GM19099 (cell line): ENCODE measurements around the gene CADPS.

Source experiments
- POLR2A ChIP-seq: IDR thresholded peaks from 3 replicates; pipeline ENCODE4 v1.6.1; 2011; ENCODE audit warnings: low read depth; ENCODE audit not compliant: insufficient read length; ENCODE audit errors: extremely low read depth

The CADPS gene

DNA sequence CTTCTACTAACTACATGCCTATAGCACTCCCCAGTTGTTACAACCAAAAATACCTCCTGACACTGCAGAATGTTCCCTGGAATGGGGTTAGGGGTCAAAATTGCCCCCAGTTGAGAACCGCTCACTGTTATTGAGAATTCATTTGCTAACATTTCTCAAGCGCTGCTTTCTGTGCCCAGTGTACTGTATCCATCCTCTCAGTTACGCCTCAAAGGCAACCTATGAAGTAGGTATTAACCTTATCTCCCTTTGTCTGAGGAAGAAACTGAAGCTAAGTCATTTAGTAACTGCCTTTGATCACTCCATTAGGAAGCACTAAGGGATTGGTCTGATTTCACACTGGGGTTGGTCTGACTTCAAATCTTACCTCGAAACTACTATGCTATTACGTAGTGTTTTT is 70.1 kb downstream of the CADPS start:
- TF ChIP-seq POLR2A, result no peak

DNA sequence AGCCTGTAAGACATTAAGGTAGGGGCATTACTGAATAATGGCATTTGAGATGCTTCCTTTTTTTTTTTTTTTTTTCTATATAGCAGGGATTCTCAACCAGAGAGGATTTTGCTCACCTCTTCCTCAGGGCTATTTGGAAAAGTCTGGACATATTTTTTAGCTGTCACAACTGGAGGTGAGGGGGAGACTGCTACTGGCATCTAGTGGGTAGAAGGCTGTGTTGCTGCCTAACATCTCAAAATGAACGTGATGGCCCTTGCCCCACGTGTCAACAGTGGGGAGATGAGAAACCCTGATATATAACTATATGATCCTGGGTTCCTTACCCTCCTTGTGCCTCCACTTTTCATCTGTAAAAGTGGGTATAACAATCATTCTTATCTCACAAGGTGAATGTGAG is 71.9 kb downstream of the CADPS start:
- no peak for TF ChIP-seq POLR2A

DNA sequence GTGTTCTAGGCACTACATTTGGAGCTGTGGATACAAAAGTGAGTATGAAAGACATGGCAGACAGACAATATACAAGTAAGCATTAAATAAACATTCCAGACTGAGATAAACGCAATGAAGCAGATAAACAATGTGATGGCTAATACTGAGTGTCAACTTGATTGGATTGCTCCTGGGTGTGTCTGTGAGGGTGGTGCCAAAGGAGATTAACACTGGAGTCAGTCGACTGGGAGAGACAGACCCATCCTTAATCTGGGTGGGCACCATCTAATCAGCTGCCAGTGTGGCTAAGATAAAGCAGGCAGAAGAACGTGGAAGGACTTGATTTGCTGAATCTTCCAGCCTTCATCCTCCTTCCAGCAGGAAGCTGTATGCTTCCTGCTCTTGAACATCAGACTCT is 77.2 kb downstream of the CADPS start:
- no peak for TF ChIP-seq POLR2A

DNA sequence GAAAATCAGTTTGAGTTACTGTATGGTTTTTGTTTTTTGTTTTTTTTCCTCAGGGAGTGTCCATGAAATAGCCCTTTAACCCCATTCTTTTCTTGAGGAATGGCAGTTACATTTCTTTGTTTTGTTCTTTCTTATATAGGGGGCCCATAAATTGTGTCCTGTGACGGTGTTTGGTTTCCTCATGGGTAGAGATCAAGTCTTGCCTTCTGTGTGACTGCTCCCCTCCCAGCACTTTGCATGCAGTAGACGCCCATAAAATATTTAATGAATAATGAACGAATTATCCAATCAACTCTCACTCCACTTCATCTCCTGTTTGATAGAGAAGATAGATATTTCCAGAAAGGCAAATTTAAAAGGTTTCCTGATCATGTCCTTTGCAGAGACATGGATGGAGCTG is 78.1 kb downstream of the CADPS start:
- no peak for TF ChIP-seq POLR2A

DNA sequence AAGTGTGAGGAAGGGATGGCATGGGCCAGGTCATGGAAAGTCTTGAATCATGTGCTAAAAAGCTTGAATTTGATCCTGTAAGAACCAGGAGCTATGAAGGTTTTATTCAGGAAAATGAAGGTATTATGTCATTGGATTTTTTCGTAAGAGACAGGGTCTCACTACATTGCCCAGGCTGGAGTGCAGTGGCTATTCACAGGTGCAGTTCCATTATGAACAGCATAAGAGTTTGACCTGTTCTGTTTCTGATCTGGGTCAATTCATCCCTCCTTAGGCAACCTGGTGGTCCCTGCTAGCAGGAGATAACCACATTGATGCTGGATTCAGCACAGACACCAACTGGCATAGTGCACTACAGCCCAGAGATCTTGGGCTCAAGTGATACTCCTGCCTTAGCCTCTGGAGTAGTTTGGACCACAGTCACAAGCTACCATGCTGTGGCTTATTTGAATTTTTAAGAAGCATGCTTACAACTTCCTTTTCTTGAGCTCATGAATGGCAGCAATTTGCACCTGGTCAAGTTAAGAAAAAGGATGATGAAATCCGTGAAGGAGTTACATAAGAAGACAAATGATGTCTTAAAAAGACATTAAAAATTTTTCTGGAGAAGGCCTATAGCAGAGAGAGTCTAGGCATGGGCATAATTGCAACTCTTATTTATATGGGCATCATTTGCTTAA is 79.1 kb downstream of the CADPS start:
- TF ChIP-seq POLR2A, result no peak

DNA sequence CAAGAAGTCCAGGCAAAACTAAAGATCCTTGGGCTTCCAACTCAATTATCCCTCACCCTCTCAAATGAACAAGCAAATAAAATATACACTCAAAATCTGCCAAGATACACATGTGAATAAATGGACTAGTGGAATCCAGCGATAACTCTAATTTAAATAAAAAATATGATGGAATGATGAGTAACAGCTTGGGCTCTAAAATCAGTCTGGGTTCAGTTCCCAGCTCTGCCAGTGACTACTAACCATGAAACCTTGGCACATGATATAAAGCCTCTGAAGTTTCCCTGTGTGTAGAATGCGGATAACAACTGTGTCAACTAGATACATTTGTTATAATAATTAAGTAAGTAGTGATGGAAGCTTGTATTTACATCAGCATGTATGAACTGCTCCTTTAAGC is 81.3 kb downstream of the CADPS start:
- no peak for TF ChIP-seq POLR2A

DNA sequence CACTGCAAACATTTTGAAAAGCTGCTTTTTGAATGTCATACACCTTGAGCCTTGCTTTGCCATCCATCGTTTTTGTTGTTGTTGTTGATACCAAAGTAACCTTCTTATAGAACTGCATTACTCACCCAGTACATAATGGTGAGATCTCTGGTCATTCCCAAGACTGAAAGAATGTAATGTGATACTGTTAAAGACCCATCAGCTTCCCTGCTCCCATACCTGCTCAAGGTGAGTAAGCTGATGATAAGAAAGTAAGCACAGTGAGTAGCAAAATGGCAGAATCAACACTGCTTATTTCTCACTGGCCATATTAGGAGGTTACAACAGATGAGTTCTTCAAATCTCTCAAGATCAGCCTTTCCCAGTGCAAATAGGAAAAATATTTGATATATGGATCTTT is 89.8 kb downstream of the CADPS start:
- TF ChIP-seq POLR2A, result no peak

DNA sequence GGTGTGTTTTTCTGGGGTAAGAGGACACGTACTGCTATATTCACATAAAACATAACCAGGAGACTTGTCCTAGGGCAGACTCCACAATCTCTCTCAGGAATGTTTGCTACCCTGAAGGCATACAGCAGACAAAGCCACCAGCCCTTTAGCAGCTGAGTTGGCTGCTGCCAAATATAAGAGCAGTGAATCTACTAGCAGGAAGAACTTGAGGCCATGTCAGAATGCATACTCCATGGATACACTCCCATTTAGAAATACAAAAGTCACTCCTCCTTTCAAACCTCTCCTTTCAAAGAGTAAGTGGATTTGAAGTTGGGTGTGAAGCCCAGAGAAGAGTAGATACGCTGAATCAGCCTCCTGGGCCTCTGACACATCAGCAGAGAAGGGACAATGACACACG is 94.1 kb downstream of the CADPS start:
- no peak for TF ChIP-seq POLR2A

DNA sequence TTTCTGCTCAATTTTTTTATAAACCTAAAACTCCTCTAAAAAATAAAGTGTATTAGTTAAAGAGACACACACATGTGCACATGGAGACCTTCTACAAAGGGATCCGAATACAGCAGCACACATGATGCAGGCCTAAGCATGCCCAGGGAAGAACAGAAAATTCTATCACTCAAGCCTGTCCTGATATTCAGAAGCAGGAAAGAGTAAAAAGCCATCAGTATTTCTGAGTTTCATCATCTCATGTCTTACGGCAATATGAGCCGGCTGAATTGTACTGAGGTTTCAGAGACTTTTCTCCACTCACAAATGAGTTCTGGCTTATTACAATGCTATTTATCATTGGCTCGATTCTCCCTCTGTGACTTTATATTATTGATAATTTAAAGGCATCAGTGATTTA is 97.5 kb downstream of the CADPS start:
- TF ChIP-seq POLR2A, result no peak

DNA sequence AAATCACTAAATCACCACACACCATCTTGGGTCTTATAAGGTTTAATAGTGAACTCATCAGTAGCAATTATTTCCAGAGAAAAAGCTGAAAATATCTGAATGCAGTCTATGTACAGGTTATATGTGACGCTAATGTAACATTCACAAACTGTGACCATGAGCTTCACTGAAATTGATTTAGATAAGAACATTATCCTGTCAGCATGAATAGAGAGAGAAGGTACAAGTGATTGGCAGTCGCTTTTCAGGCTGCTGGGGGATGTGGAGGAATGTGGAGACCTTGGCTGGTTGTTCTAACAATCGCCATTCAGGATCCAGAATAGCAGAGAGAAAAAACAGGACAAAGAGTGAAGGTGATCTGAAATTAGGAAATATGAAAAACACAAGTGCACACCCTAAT is 98.1 kb downstream of the CADPS start:
- TF ChIP-seq POLR2A, result no peak

DNA sequence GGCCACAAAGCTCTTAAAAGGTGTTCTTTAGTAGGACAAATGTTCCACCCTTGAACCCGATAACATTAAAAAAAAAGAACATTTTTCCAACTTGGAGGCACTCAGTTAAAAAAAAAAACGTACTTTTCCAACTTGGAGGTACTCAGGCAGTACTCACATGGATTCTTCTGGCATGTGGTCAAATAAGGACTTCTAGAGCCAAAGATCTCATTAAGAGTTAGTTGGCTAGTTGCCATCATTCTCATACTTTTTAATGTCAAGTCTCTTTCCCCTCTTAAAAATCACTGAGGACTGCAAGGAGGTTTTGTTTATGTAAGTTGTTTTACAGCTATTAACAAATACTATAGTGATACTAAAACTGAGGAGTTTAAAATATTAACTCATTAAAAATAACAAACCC is 101.0 kb downstream of the CADPS start:
- no peak for TF ChIP-seq POLR2A

DNA sequence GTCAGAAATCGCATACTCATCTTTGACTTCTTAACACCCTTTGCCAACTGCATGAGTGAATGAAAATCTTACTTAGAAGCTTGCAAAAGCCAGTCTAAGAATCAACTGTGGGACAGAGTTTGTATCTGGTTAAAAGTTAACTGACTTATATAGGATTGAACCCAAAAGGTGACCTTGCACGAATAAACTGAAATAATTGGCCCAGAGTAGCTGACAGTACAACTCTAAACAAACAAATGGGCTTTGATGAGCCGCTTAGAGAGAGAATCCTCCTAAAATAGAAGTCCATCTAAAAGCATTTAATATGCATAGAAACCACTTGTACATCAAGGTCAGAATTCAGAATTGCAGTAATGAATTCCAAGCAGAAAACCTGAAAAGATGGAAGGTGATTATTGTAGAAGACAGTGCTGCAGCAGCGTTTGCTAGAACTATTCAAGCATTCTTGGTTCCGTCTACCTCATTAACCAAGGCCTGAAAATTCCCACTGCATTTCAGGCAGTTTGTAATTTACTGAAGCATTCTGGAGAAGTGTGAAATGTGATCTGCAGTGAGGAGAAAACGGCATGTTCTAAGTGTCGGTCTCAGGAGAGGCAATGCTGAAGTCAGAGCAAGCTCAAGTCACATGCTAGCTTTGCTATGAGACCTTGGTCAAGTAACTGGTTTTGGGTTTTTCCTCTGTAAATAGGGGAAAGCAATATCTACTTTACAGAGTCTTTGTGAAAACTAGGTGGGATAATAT is 103.7 kb downstream of the CADPS start:
- TF ChIP-seq POLR2A, result no peak

DNA sequence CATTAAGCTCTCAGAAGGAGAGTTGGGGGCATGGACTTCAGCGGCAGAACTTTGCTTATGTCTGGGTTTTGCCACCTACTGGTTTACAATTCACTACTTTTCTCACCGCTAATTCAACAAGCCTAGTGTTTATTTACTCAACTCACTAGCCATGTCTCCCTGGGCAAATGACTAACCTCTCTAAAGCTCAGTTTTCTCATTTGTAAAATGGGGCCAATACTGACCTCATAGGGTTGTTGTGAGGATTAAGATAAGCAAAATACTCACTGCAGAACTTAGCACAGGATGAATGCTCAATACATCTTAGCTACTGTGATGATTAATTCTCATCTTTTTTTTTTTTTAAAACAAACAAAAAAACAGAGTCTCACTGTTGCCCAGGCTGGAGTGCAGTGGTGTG is 106.3 kb downstream of the CADPS start:
- TF ChIP-seq POLR2A, result no peak

DNA sequence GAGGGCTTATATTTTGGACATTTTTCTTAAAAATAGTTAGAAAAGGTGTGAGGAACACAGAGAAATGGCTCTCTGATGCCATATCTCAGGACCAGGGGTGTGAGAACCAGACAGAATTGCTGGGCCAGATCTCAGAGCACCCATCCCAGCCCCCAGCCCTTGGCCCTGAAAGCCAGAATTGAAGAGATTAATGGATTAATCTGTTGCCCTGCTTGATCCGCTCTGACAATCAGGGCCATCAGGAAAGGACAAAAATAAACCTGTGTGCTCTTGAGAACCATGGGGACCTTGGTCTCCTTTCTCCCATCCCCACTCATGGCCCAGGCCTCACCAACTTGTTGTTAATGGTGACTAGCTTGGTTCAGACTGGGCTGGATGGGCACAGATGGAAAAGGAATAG is 113.5 kb downstream of the CADPS start:
- TF ChIP-seq POLR2A, result no peak

DNA sequence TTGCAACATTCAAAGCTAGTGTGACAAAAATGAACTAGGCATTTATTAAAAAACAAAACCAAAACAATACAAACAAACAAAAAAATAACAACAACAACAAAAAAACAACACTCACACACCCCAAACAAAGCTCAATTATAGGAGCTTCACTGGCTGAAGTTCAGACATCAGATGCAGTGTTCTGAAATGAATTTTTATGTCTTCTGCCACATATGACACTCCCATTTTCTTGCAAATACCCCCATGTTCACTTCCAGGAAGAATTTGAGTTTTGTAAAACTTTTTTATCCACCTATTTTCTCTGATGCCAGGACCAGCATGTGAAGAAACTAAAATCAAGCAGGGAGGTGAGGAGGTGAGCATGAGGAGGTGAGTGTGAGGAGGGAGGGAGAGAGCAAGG is 113.9 kb downstream of the CADPS start:
- no peak for TF ChIP-seq POLR2A

DNA sequence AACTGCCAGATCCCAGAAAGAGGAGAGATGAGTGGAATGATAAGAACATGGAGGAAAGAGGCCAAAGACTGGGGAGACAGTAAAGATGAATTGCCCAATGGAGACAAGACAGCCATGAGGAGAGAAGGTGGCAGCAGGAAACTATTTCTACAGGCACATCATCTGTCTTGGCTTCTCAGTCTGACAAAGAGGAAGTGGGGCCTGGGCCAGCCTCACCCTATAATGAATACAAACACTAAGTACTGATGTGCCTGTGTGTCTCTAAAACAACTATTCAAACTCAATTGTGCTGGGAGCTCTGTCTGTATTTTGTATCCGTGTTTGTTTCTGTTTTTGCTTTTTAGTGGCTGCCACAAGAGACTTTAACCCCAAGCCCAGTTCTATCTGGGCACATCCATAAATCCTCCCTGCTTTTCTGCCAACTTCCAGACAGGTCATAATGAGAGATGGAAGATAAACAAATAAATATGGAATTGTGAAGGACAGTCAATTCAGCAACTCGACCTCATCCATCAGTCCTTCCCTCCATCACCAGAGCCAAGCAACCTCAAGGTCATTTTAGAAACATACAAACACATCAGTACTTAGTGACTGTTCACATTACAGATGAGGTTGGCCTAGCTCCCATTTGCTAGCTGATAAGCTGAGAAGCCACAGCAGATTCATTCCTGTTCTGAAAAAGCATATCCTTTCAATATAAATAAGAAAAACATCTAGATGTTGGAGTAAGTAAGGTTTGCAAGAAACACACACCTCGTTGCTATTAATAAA is 116.7 kb downstream of the CADPS start:
- no peak for TF ChIP-seq POLR2A
